ENCODE measurements around the gene CRYBG2. TPM values are rescaled to one million over a fixed set of nuclear protein-coding genes. Genes with fewer than 3 reads are reported as not detected.

The CRYBG2 gene
- polyA plus RNA-seq, 6 donors from 2014 or later, result 0.06 to 1.8 (median 0.70) TPM

Other genes starting within 250 kb of the CRYBG2 start
- gene PDIK1L, start 242.3 kb downstream of the CRYBG2 start, polyA plus RNA-seq (ENCODE audit: low read depth in 6 of 6), result 1 to 10 TPM; 3.2 to 6.0 (median 4.9) TPM
- not detected for gene FAM110D, start 195.1 kb downstream of the CRYBG2 start, polyA plus RNA-seq (ENCODE audit: low read depth in 6 of 6)
- gene C1orf232, start 185.2 kb downstream of the CRYBG2 start, polyA plus RNA-seq (ENCODE audit: low read depth in 6 of 6), result not detected
- 10 to 100 TPM; 33.3 to 52.3 (median 36.1) TPM for gene ZNF593, start 184.2 kb downstream of the CRYBG2 start, polyA plus RNA-seq (ENCODE audit: low read depth in 6 of 6)
- 1 to 10 TPM in 5 of 6 donors, under 1 TPM in 1; 0.96 to 3.5 (median 1.9) TPM for gene ZNF593OS, start 182.3 kb downstream of the CRYBG2 start, polyA plus RNA-seq (ENCODE audit: low read depth in 6 of 6)
- gene CNKSR1, start 176.6 kb downstream of the CRYBG2 start, polyA plus RNA-seq (ENCODE audit: low read depth in 6 of 6), result under 1 TPM in 3 of 6 donors, not detected in 3; 0.44 to 0.57 (median 0.49) TPM
- gene CATSPER4, start 163.5 kb downstream of the CRYBG2 start, polyA plus RNA-seq (ENCODE audit: low read depth in 6 of 6), result not detected
- gene CEP85, start 119.9 kb downstream of the CRYBG2 start, polyA plus RNA-seq (ENCODE audit: low read depth in 6 of 6), result 1 to 10 TPM; 2.5 to 8.2 (median 4.9) TPM
- 1,000 to 10,000 TPM in 2 of 6 donors, 100 to 1,000 TPM in 4; 624 to 1,205 (median 832) TPM for gene SH3BGRL3, start 74.0 kb downstream of the CRYBG2 start, polyA plus RNA-seq (ENCODE audit: low read depth in 6 of 6)
- gene UBXN11, start 47.5 kb downstream of the CRYBG2 start, polyA plus RNA-seq (ENCODE audit: low read depth in 6 of 6), result 10 to 100 TPM in 2 of 6 donors, 1 to 10 TPM in 4; 4.3 to 15.7 (median 6.9) TPM
- gene CD52, start 36.2 kb downstream of the CRYBG2 start, polyA plus RNA-seq (ENCODE audit: low read depth in 6 of 6), result over 10,000 TPM; 10,565 to 16,920 (median 13,137) TPM
- gene ZNF683, start 18.6 kb upstream of the CRYBG2 start, polyA plus RNA-seq (ENCODE audit: low read depth in 6 of 6), result not detected
- gene LIN28A, start 56.7 kb upstream of the CRYBG2 start, polyA plus RNA-seq (ENCODE audit: low read depth in 6 of 6), result not detected
- 10 to 100 TPM; 15.9 to 27.9 (median 21.9) TPM for gene DHDDS, start 78.2 kb upstream of the CRYBG2 start, polyA plus RNA-seq (ENCODE audit: low read depth in 6 of 6)
- 1,000 to 10,000 TPM in 3 of 6 donors, 100 to 1,000 TPM in 3; 939 to 1,353 (median 1,048) TPM for gene HMGN2, start 118.3 kb upstream of the CRYBG2 start, polyA plus RNA-seq (ENCODE audit: low read depth in 6 of 6)
- 100 to 1,000 TPM; 111 to 146 (median 126) TPM for gene RPS6KA1, start 175.6 kb upstream of the CRYBG2 start, polyA plus RNA-seq (ENCODE audit: low read depth in 6 of 6)